RPMI8226 (cell line): Measurements from ENCODE around the gene ELAVL3.
"Not testable (repeated sequence)": the region's sequence is repeated elsewhere in the genome, so short reads cannot be mapped to it uniquely, and the experiment has no call there.

ENCODE experiments used
- DNase-seq: peaks from one replicate; pipeline ENCODE4 v3.0.0-alpha.2; 2015

ELAVL3 gene

DNA sequence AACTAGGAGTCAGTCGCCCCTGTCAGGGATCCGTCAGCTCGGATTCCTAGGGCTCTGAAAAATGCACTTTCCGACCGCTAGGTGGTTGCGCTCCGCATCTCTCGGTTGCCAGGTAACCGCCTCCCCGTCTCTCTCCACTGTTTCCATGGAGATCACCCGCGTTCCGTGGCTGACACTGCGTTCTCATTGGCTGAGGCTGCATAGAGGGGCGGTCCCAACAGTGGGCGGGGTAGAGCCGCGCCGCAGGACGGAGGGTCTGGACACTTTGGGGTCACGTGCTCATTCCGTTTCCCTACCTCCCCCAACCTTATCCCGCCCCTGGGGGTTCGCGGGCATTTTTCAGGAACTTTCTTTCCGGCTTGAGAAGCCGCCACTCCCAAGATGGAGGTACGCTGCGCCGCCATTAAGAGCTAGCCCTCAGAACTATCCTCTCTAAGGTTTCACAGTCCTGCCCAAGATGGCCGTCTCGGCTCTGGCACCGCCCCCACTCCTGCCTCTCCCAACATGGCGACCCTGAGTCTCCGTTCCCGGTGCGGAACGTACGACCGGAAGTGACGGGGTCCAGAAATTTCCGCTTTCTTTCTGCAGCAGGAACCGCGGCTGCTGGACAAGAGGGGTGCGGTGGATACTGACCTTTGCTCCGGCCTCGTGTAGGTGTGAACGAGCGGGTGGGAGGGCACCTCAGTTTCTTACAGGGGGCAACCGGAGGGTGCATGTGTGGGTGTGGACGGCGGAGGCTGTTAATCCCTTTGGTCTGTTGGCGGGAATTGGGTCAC lies 45.6 kb downstream of the ELAVL3 start, which contains the start of the genes ODAD3 and PRKCSH:
ODAD3 (minus strand) TSS at position 65 of the 776 bp plus-strand sequence. CDS start 105 bp downstream, outside the sequence.
PRKCSH (plus strand) TSS at position 579 of the 776 bp plus-strand sequence. CDS start 483 bp downstream, outside the sequence.
- peak; percentile 100 for DNase-seq

DNA sequence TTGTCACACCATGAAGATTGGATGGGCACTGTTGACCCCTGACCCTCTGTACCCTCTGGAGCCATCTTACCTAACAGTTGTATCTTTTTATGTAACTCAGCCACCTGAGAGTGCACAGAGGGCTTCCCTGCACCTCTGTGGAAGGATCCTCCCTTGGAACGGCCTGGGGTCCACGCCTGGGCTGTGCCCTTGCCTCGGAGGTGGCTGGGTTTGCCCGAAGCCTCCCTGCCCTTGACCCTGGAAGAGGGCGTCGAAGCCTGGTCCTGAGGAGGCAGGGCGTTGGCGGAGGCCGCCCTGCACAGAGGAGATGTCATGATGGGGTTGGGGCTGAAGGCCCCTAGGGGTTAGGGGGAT lies 46.2 kb downstream of the ELAVL3 start:
- DNase-seq, result no peak

DNA sequence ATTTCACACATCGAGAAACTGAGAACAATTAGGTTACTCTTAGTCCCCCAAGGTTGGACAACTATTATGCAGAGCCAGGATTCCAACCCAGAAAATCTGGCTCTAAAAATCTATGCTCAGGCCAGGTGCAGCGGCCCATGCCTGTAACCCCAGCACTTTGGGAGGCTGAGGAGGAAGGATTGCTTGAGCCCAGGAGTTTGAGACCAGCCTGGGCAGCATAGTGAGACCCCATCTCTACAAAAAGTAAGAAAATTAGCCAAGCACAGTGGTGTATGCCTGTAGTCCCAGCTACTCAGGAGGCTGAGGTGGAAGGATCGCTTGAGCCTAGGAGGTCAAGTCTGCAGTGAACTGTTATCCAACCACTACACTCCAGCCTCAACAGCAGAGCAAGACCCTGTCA lies 47.3 kb downstream of the ELAVL3 start:
- DNase-seq, result not testable (repeated sequence)

DNA sequence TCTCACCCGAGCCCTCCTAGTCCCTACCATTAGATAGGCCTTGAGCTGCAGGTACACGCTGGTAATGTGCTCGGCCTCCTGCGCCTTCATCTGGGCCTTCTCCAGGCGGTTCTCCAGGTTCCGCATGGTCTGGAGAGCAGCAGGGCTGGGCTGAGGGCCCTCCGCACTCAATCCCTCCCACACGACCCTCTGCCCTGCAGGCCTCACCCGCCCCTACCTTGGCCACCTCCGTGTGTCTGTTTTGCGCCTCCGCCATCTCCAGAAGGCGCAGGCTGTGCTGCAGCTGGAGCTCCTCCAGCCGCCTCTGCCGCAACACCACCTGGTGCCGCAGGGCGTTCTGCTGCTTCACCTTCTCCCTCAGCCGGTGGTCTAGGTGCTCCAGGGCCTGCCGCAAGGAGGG lies 54.2 kb downstream of the ELAVL3 start:
- DNase-seq, result no peak

DNA sequence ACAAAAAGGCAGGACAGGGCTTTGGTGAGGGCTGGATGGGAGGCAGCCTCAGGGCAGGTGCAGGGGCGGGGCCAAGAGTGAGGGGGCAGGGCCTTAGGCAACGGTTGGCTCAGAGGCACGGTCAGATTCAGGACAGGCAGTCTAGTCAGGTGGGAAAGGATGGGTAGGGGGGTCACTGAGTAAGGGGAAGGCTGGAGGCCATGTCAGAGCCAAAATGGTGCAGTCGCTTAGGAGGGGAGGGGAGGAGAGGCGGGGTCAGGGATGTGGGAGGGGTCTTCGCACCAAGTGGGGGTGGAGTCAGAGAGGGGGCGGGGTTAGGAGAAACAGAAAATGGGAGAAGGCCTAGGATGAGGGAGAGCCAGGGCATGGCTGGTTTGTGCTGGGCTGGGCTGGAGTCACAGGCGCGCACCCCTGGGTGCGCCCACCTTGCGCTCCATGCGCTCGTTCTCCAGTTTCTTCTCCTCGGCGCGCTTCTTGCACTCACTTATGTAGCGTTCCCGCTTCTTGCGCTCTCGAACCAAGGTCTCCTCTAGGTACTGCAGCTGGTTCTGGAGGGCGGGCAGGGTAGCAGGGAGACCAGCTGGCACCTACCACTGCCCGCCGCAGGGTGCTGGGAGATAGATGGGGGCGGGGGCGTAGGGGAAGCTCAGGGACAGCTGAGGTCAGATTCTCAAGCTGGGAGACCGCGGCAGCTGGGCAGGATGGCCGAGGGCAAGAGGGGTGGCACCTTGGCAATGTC lies 55.0 kb downstream of the ELAVL3 start:
- no peak for DNase-seq

DNA sequence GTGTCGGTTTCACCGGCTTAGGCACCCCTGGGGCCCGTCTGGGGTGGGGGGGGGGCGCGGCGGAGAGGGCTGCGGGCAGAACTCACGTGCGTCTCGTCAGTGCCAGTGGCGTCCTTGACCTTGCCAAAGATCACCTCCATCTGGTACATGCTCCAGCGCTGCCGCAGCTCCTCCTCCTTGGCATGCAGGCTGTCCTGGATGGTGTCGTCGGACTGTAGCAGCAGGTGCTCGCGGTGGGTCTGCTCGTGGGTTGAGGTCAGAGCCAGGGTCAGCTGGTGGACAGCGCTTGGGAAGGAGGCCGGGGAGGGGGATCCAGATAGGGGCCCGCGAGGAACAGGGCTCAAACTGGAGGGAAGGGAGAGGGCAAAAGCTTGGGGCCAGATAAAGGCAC lies 57.1 kb downstream of the ELAVL3 start:
- peak; percentile 63 for DNase-seq

DNA sequence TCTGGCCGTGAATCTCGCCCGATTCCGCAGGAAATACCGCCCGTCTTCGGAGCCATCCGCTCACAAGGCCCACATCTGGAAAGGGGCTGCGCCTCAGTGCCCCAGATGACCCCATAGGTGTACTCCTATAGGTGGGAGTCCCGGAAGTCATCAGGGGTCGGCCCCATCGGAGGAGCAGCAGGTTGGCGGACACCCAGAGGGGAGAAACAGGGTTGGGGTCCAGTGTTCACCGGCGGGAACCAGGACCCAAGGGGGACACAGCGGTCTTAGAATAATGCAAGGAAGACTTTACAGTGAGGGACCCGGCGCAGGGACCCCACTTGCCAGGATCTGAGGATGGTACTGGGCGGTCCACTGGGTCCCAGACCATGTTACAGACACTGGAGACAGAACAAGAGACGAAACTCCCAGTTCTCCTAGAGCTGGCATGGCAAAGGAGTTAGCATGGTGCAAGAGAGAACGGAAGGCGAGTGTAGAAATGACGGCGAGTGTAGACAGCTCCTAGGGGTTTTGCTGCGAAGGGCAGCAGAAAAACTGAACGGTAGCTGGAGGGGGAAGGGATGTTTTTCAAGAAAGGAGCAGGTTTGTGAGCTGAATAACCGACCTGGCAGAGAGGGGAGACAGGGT lies 57.6 kb downstream of the ELAVL3 start:
- DNase-seq, result no peak

DNA sequence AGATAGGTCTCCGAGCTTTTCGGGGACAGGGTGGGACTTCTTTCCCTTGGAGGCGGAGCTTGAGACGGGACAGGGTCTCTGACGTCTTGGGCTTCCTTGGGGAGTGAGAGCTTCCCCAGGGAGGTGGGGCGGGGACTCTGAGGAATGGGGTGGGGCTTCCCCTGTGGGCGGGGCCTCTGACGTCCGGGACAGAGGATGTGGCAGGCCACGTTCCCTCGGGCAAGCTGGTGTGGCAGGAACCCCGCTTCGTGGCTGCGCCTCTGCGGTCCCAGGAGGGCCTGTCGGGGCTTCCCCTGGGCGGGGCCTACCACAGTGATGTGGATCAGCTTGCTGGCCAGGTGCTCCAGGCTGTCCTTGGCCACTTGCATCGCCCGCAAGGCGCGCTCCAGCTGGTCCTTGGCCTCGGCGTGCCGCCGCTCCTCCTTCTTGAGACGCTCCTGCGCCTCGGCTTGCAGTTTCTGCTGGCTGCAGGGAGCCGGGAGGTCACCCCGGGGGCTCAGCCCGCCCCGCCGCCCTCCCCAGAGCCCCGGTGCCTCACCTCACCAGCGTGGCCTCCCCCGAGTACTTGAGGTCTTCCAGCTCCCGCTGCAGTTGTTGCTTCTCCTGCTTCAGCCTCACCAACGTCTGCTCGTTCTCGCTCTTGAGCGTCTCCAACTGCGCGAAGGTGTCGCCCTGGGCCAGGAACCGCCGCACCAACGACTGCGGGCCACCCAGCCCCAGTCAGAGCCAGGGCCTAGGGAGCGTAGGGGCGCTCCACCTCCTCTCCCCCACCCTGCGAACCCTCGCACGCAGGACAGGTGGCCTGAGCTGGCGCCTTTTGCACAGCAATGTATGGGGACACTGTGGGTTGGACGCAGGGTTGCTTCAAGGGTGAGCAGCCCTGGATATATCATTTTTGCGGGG lies 58.4 kb downstream of the ELAVL3 start:
- DNase-seq, result peak; percentile 87

DNA sequence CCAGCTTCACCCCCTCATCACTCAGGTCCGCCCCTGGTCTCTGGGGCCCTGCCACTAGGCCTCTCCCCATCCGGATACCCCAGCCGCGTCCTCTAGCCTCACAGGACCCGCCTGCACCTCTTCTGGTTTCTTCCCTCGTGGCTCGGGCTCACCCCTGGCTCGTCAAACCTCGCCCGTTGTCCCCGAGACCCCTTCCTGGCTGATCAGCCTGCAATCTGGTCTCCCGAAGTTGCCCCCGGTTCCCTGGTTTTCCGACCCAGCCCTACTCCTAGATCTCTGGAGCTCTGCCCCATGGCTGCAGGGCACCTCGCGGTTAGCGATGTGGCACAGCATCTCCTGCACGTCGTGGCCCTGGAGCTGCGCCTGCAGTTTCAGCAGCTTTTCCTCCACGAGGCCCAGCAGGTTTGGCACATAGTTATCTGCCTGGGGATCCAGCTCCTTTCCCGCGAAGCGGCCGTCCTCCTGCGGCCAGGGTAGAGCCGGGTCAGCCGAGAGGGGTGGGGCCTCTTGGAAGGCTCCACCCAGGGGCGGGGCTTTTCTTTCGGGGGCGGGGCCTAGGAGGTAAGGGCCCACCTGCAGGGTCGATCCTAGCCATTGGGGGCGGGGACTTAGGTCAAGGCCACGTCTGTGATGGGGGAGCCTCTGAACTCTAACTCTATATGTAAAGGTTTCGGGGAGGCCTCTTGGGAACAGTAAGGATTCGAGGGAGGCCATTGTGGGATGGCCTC lies 59.3 kb downstream of the ELAVL3 start:
- peak; percentile 65 for DNase-seq

DNA sequence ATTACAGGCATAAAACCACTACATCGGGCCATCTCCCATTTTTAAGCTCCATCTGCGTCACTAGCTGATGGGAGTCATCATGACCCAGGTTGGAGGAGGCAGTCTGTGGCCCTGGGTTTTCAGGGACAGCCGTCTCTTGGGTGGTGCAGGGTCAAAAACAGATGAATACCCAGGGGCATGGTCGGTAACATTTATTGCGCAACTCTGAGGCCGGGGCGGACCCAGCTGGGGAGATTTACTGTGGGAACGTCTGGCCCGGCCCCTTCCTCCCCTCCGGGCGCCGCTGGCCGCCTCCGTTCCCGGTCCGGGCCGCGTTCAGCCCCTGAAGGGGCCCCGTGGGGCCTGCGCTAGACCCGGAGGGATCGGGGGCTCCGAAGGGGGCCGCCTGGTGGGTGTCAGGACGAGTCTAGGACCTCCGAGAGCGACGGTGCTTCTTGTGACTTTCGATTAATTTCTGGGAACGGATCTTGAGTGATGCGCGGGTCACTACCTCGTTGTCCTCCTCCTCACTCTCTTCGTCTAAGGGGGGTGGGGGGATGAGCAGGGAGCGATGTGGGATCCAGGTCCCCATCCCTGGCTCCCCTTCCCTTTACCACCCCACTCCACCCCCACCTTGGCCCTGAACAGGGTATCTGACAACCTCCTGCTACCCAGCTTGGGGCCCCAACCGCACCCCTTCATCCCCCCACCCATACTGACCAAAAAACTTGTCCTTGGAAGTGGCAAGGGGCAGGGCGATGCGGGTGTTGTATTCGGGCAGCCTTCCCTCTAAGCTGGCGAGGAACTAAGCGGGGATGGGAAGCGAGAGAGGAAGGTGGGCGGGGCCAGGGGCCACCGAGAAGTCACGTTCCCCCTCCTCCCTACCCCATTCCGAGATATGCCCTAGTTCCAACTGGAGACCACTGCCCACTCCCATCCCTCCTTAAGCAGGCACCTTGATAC lies 60.1 kb downstream of the ELAVL3 start:
- no peak for DNase-seq

DNA sequence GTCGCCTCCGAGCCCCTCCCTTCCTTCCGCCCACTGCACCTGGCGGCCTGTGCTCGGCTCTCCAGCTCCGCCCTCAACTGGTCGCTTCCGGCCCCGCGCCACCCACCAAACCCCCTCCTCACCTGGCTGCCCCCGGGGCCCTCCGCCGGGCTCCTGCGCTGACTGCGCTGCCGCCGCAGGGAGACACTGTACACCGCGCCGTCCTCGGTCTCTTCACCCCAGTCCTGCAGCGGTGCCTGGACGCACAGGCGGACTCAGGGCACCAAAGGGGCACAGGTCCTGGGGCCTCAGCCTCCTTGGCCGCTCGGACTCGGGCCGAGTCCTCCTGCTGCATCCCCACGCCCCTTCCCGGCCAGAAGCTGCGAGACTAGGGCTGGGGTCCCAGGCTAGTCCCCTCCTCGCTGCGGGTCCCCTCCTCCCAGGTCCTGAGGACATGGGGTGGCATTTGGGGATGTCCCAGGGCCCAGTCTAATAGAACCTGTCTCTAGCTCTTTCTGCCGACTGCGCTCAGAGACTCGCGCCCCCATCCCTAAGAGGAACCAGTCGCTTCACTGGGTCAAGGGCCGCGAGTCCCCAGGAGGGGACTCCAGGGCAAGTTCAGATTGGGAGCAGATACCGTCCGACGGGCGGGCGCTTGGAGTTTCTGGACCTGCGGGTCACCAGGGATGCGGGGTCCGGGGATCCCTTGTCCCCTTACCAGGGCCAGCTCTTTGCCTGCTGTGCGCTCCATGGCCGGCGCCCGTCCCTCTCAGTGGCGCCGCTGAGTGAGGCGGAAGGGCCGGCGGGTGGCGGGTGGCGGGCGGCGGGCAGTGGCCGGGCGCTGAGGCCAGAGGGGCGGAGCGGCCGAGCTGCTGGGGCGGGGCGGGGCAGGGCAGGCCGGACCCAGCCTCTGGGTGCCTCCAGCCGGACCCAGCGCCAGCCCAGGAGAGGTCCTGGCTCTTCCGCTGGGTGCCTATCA lies 62.0 kb downstream of the ELAVL3 start, which contains the start of gene RGL3:
RGL3 (minus strand) TSS at position 766 of the 958 bp plus-strand sequence; CDS start at position 730, 36 bp downstream.
- peak; percentile 67 for DNase-seq

DNA sequence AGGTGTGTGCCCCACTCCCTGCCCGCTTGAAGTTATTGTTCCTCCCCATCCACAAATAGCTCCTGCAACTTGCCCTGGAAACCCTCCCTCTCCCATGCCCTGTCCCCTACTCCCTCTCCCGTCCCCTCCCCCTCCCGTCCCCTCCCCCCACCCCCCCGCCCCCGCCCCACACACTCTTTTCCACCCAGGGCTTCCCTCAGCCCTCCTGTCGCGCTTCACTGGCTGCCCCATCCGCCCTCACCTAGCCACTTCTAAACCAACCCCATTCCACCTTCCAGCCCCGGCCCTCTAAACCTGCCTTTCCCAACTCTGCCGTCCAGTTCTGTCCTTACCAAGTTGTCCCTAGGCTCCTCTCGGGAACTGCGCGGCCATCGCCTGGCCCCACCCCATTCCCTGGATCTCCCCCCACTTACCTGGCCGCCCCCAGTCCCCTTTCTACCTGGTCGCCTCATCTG lies 62.7 kb downstream of the ELAVL3 start:
- DNase-seq, result no peak

DNA sequence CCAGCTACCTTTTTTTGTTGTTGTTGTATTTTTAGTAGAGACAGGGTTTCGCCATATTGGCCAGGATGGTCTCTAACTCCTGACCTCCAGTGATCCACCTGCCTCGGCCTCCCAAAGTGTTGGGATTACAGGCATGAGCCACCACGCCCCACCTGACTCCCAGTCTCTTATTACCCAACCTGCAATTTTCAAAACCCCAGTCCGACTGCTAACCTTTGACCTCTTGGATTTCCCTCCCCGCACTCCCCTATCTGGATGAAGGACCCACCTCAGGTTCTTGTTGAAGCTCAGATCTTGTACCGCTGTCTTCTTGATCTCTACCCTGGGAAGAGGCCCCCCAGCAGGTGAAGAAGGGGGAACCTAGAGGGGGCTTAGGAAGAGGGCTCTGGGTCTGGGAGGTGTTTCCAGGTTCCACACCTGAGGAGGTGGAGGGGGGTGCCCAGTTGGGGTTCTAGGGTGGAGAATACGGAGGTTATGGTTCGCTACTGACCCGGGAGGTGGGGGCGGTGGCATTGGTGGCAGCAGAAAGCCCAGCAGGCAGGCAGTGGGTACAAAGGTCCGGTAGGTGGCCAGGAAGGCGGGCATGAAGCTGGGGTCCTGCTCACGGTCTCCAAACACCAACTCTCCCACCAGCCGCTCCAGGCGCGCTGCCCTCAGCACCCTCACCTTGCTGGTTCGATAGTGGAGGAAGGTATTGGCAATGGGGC lies 64.3 kb downstream of the ELAVL3 start:
- DNase-seq, result no peak

DNA sequence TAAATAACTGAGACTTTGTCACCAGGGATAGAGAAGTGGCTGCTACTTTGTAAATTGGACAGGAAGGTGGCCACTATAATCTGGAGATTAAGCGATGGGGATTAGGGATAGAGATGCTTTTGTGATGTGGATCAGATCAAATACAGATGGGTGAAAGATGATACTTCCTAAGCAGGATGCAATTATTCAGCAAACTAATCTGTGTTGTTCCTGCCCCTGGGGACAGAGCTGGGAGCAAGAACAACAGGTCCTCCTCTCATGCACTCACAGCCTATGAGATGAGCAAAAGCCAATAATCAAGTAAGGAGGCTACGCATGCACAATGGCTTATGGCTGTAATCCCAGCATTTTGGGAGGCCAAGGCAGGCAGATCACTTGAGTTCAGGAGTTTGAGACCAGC lies 66.3 kb downstream of the ELAVL3 start:
- DNase-seq, result no peak

DNA sequence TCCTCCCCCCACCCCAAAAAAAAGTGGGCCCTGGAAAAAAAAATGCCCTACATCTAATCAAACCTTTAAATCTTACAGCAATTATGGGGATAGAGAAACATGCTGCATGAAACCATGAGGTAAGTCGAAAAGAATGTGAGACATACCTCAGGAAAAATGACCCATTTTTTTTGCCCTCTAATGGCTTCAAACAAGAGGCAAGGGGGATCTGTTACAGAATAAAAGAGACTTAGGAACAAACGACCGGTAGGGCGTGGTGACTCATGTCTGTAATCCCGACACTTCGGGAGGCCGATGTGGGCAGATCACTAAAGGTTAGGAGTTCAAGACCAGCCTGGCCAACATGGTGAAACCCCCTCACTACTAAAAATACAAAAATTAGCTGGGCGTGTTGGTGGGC lies 70.2 kb downstream of the ELAVL3 start:
- no peak for DNase-seq

DNA sequence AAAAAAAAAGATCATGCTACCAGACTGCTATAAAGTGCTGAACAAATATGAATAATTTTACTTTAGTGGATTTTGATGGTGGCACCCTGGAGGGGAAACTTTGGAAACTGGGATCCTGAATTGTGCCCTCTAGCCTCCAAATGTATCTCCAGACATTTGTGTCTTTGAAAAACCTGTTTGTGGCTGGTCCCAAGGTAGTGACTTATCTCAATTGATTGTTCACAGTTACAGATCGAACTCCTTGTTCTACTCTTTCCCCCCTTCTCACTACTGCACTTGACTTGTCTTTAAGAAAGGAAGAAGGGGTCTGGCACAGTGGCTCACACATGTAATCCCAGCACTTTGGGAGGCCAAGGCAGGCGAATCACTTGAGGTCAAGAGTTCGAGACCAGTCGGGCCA lies 72.3 kb downstream of the ELAVL3 start:
- DNase-seq, result no peak

DNA sequence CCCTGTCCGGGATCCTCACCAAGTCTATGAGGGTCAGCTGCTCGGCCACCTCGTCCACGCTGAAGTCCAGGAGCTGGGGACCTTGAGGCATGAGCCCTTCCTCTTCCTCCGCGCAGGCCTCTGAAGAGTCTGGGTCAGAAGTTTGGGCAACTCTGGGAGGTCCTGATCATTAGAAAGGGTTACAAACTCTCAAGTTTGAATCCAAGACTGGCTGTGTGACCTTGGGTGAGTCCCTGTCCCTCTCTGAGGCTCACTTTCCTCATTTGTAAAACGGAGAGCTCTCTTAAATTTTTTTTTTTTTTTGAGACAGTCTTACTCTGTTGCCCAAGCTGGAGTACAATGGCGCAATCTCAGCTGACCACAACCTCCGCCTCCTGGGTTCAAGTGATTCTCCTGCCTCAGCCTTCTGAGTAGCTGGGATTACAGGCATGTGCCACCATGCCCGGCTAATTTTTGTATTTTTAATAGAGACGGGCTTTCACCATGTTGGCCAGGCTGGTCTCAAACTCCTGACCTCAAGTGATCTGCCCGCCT lies 74.1 kb downstream of the ELAVL3 start:
- not testable (repeated sequence) for DNase-seq
